ENCODE measurements around the gene BASP1.

Gene BASP1

GRCh38 chr5:17292434-17293015, 75.1 kb downstream of the BASP1 start:
- H3K4me3 ChIP-seq (replicated peaks; ENCODE audit: low read depth, low read length), result no peak overlapping the region
- H3K27me3 ChIP-seq (replicated peaks; ENCODE audit: control insufficient read depth, insufficient read depth, low read length), result no peaks in the 10 kb centered on the region; the same call in 1 of the 2 replicates
- H3K36me3 ChIP-seq (ENCODE audit: control insufficient read depth, insufficient read depth, low read length), result no peaks in the 10 kb centered on the region
- no peak for DNase-seq (ENCODE audit: extremely low read depth, insufficient read length)
- no peak for TF ChIP-seq CTCF (IDR thresholded peaks at IDR 0.05; ENCODE audit: insufficient read depth, low read length, poor library complexity, severe bottlenecking)

GRCh38 chr5:17294639-17295311, 77.3 kb downstream of the BASP1 start:
- H3K4me3 ChIP-seq (replicated peaks; ENCODE audit: low read depth, low read length), result no peak overlapping the region
- no peak for TF ChIP-seq CTCF (IDR thresholded peaks at IDR 0.05; ENCODE audit: insufficient read depth, low read length, poor library complexity, severe bottlenecking)
- H3K36me3 ChIP-seq (ENCODE audit: control insufficient read depth, insufficient read depth, low read length), result no peaks in the 10 kb centered on the region
- no peak for DNase-seq (ENCODE audit: extremely low read depth, insufficient read length)
- H3K27me3 ChIP-seq (replicated peaks; ENCODE audit: control insufficient read depth, insufficient read depth, low read length), result no peaks in the 10 kb centered on the region; the same call in 1 of the 2 replicates

DNA sequence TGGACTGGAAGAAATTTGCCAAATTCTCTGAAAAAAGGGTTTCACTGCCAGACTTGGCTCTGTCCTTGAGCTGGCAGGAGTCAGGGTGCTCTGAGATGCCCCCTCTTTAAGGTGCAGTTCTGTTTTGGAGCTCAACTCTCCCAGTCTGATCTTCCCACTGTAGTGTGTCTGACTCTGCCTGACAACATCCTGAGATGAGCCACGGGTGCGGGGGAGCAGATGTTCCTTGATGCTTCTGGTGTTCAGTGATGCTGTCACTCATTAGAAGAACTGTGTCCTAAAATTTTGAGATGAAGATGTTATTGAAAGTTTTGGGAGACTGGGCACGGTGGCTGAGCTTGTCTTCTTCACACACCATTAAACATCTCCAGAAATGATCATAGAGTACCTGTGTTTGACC, 78.2 kb downstream of the BASP1 start:
- Histone ChIP-seq H3K4me3 (replicated peaks; ENCODE audit: low read depth, low read length) (no peak overlapping the region), H3K27me3 (replicated peaks; ENCODE audit: control insufficient read depth, insufficient read depth, low read length) (no peaks in the 10 kb centered on the region; the same call in 1 of the 2 replicates), H3K36me3 (ENCODE audit: control insufficient read depth, insufficient read depth, low read length) (no peaks in the 10 kb centered on the region)
- no peak for TF ChIP-seq CTCF (IDR thresholded peaks at IDR 0.05; ENCODE audit: insufficient read depth, low read length, poor library complexity, severe bottlenecking)
- DNase-seq (ENCODE audit: extremely low read depth, insufficient read length), result no peak

- no peak for DNase-seq (ENCODE audit: extremely low read depth, insufficient read length)
- Histone ChIP-seq H3K36me3 (ENCODE audit: control insufficient read depth, insufficient read depth, low read length) (no peaks in the 10 kb centered on the region), H3K27me3 (replicated peaks; ENCODE audit: control insufficient read depth, insufficient read depth, low read length) (no peaks in the 10 kb centered on the region), H3K4me3 (replicated peaks; ENCODE audit: low read depth, low read length) (no peak overlapping the region)
- TF ChIP-seq CTCF (IDR thresholded peaks at IDR 0.05; ENCODE audit: insufficient read depth, low read length, poor library complexity, severe bottlenecking), result no peak
These were observed 84.7 kb downstream of the BASP1 start for GRCh38 chr5:17302106-17302505.

DNA sequence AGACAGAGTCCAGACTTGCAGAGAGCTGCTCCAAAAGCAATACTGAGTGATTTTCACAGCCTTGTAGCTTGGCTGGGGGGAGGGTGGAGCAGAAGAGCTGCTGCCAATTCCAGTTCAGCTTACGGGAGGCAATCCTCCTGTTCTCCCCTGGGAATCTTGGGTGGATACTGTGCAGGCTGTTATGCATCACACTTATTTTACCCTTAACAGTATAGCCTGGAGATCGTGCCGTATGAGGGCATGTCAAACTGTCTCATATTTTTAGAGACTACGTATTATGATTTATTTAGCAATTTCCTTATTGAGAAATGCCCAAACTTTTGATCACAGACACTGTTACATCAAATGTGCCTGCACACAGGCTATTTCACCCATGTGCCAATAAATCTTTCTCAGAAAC, 85.2 kb downstream of the BASP1 start:
- no peak for DNase-seq (ENCODE audit: extremely low read depth, insufficient read length)
- no peak overlapping the region for H3K4me3 ChIP-seq (replicated peaks; ENCODE audit: low read depth, low read length)
- no peak for TF ChIP-seq CTCF (IDR thresholded peaks at IDR 0.05; ENCODE audit: insufficient read depth, low read length, poor library complexity, severe bottlenecking)

More for the DNA sequence above, 85.2 kb downstream of the BASP1 start:
- Histone ChIP-seq H3K36me3 (ENCODE audit: control insufficient read depth, insufficient read depth, low read length) (no peaks in the 10 kb centered on the region), H3K27me3 (replicated peaks; ENCODE audit: control insufficient read depth, insufficient read depth, low read length) (no peaks in the 10 kb centered on the region)

Data from GM06990 (cell line).